ENCODE results near the gene TXN2.

The TXN2 gene

GRCh38 chr22:36480941-36481392 lies 473 bp downstream of the TXN2 start:
- DNase-seq = no peak

GRCh38 chr22:36478966-36479365 lies 2.5 kb downstream of the TXN2 start:
- DNase-seq = no peak

GRCh38 chr22:36475341-36475740 lies 6.1 kb downstream of the TXN2 start:
- DNase-seq = no peak

GRCh38 chr22:36472689-36473088 lies 8.8 kb downstream of the TXN2 start:
- DNase-seq = no peak

GRCh38 chr22:36471341-36471821 lies 10.1 kb downstream of the TXN2 start:
- DNase-seq = no peak

GRCh38 chr22:36470994-36471331 lies 10.5 kb downstream of the TXN2 start:
- no peak for DNase-seq

GRCh38 chr22:36470162-36470993 lies 11.1 kb downstream of the TXN2 start:
- DNase-seq = no peak

GRCh38 chr22:36469094-36469710 lies 12.2 kb downstream of the TXN2 start:
- DNase-seq = no peak

GRCh38 chr22:36467946-36468345 lies 13.5 kb downstream of the TXN2 start:
- no peak for DNase-seq

- DNase-seq = no peak
Observed at GRCh38 chr22:36467042-36467810, 14.2 kb downstream of the TXN2 start.

- DNase-seq = no peak
Observed at GRCh38 chr22:36466258-36466657, 15.2 kb downstream of the TXN2 start.

GRCh38 chr22:36465232-36466021 lies 16.0 kb downstream of the TXN2 start:
- DNase-seq = no peak

GRCh38 chr22:36464715-36465231 lies 16.7 kb downstream of the TXN2 start:
- DNase-seq = no peak

- DNase-seq = no peak
Observed at GRCh38 chr22:36463783-36464184, 17.7 kb downstream of the TXN2 start.

GRCh38 chr22:36461665-36462649 lies 19.5 kb downstream of the TXN2 start:
- no peak for DNase-seq

- no peak for DNase-seq
Observed at GRCh38 chr22:36460202-36460601, 21.2 kb downstream of the TXN2 start.

GRCh38 chr22:36457688-36458450 lies 23.6 kb downstream of the TXN2 start:
- DNase-seq = no peak

- DNase-seq = no peak
Observed at GRCh38 chr22:36456464-36456845, 25.0 kb downstream of the TXN2 start.

- no peak for DNase-seq
Observed at GRCh38 chr22:36455571-36456463, 25.6 kb downstream of the TXN2 start.
